Suppressor macrophage (primary cell): ENCODE data around the gene ZNF74.
"Not testable (repeated sequence)": the region's sequence is repeated elsewhere in the genome, so short reads cannot be mapped to it uniquely, and the experiment has no call there.

Source experiments
- DNase-seq, 4 experiments: peaks; one replicate each; pipeline ENCODE4 v3.0.0-alpha.2; 2020 to 2022

The ZNF74 gene

DNA sequence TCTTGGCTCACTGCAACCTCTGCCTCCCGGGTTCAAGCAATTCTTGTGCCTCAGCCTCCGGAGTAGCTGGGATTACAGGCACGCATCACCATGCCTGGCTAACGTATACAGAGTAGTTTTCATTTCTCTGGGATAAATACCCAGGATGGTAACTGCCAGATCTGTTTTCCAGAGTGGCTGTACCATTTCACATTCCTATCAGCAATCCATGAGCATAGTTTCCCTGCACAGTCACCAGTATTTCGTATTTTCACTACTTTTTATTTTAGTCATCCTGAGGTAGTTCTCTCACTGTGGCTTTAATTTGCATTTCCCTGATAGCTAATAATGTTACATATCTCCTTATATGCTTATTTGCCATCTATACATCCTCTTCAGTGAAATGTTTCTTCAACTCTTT, 54.7 kb downstream of the ZNF74 start:
- no peak for DNase-seq

DNA sequence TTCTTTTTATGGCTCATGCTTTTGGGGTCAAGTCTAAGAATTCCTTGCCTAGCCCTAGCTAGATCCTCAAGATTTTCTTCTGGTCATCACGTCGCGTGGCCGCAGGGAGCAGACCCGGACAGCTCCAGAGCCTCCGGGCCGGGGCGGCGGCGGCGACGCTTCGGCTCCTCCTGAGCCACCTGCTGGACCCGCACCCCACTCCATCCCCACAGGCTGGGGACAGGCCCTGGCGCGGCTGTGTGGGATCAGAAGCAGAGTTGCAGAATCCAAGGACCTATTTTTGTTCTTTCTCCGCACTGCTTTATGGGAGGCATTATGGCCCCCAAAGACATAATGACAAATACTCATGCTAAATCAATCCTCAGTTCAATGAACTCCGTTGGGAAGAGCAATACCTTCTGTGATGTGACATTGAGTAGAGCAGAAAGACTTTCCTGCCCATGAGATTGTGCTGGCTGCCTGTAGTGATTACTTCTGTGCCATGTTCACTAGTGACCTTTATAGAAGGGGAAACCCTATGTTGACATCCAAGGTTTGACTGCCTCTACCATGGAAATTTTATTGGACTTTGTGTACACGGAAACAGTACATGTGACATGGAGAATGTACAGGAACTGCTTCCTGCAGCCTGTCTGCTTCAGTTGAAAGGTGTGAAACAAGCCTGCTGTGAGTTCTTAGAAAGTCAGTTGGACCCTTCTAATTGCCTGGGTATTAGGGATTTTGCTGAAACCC, 56.0 kb downstream of the ZNF74 start:
- DNase-seq: no peak

- DNase-seq: no peak
Measured at GRCh38 chr22:20450551-20450906, 56.6 kb downstream of the ZNF74 start.

DNA sequence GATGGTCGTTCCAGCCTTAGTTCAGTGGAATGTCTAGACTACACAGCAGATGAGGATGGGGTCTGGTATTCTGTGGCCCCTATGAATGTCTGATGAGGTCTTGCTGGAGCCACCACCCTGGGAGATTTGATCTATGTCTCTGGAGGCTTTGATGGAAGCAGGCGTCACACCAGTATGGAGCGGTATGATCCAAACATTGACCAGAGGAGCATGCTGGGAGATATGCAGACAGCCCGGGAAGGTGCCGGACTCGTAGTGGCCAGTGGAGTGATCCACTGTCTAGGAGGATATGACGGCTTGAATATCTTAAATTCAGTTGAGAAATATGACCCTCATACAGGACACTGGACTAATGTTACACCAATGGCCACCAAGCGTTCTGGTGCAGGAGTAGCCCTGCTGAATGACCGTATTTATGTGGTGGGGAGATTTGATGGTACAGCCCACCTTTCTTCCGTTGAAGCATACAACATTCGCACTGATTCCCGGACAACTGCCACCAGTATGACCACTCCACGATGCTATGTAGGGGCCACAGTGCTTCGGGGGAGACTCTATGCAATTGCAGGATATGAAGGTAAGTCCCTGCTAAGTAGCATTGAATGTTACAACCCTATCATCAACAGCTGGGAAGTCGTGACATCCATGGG, 57.3 kb downstream of the ZNF74 start:
- not testable (repeated sequence) for DNase-seq

DNA sequence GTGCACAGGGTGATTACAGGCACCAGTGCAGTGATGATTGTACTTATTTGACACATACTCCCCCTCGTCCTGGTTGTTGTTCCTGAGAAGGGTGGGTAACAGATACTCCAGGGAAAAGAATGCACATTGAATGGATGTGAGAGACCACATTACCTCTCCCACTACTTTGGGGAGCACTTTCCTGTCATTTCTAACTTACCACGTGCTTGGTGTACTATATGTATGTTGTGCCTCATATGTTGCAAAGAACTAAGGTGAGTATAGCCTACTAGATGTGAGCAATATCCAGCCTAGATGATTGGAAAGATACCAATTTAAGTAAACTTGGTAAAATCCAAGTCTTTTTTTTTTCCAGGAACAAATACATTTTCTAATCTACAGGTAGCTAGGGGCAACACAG, 58.0 kb downstream of the ZNF74 start:
- DNase-seq: no peak

GRCh38 chr22:20453222-20453621, 59.3 kb downstream of the ZNF74 start:
- DNase-seq: no peak

DNA sequence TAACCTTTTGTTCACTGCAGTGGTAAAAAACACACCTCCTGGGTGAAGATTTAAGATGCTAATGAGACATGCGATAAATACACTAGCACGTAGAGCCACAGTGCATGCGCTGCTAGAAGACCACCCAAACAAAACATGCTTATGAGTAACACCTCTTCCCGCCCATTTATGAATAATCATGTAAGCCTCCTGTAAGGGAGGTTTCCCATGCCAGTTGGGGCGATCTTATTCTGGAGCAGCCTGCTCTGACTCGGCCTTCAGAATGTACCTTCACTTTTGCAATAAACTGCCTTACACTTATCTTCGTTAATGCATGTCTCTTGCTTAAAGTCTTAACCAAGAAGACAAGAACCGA, 61.7 kb downstream of the ZNF74 start:
- DNase-seq: no peak

DNA sequence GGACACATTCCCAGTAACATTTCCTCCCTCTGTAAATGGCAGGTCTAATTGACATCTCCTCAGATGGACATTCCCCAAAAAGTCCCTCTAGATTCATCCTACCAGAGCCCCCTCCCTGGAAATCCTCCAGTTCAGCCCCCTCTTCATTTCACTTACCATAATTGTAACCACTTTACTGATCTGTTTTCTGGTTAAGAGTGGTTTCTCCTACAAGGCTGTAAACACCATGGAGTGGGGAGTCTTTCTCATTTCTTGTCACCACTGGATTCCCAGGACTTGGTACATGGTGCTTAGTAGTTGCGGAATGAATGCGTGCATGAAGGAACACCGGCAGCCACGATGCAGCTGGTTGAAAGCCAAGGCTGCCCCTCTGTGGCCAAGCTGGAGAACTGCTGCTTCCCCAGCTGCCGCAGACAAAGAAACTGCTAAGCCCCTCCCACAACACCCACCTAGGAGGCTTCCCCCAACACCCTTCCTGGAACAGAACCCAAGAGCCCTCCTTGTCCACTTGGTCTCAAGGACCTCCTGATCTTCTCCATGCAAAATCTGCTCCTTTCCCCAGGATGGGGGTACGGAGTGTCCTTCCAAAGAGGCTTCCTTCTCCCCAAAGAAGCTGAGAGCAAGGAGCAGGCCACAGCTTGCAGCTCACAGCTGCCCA, 62.2 kb downstream of the ZNF74 start:
- DNase-seq: peak; percentile 78 to 88 (median 86)

GRCh38 chr22:20456722-20457076, 62.7 kb downstream of the ZNF74 start:
- DNase-seq: no peak

DNA sequence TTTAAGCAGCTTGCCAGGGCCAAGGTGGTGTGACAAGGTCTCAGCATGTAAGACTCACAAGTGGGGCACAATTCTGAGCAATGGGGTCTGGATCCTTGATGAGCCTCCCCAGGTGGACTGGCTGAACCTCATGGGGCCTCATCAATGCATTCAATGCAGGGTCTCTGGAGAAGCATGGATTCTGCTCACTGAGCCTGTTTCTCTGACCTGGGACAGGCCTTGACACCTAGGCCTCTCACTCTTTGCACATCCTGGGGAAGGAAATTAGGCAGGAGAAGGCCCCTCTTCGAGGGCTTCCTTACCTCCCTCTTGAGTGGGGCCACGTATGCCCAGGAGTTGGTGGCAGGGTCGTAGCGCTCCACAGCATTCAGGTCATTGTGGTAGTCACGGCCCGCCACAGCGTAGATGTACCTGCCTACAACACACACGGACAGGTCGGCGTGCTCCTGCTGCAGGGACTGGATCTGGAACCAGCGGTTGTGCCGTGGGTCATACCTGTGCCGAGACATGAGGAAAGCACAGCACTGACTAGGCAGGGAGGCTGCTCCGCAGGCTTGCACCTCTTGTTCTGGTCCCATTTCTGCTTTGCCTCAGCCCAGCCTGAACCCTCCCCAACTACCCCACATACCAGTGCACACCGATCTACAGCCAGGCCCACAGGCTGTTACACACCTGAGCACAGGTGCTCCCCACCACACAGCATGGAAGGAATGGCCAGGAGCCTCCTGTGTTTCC, 63.7 kb downstream of the ZNF74 start:
- no peak for DNase-seq
